Measurements from ENCODE around the gene TMEM200A.

TMEM200A gene

GRCh38 chr6:130381459-130382380 lies 15.9 kb downstream of the TMEM200A start:
- DNase-seq (ENCODE audit: low read depth): peak; percentile 51
- TF ChIP-seq CTCF (IDR thresholded peaks at IDR 0.05; ENCODE audit: insufficient read depth, low read depth, low read length, missing control alignments): peak; percentile 13
- no peak overlapping the region for H3K4me3 ChIP-seq (ENCODE audit: low read depth, low read length)

GRCh38 chr6:130382872-130383490 lies 17.2 kb downstream of the TMEM200A start:
- no peak for TF ChIP-seq CTCF (IDR thresholded peaks at IDR 0.05; ENCODE audit: insufficient read depth, low read depth, low read length, missing control alignments)
- no peak for DNase-seq (ENCODE audit: low read depth)
- H3K4me3 ChIP-seq (ENCODE audit: low read depth, low read length): no peak overlapping the region

GRCh38 chr6:130385064-130385695 lies 19.4 kb downstream of the TMEM200A start:
- H3K4me3 ChIP-seq (ENCODE audit: low read depth, low read length): no peak overlapping the region
- no peak for TF ChIP-seq CTCF (IDR thresholded peaks at IDR 0.05; ENCODE audit: insufficient read depth, low read depth, low read length, missing control alignments)
- DNase-seq (ENCODE audit: low read depth): no peak

GRCh38 chr6:130389142-130389541 lies 23.3 kb downstream of the TMEM200A start:
- no peak for TF ChIP-seq CTCF (IDR thresholded peaks at IDR 0.05; ENCODE audit: insufficient read depth, low read depth, low read length, missing control alignments)
- no peak for DNase-seq (ENCODE audit: low read depth)
- H3K4me3 ChIP-seq (ENCODE audit: low read depth, low read length): no peak overlapping the region

GRCh38 chr6:130390890-130391289 lies 25.1 kb downstream of the TMEM200A start:
- no peak for TF ChIP-seq CTCF (IDR thresholded peaks at IDR 0.05; ENCODE audit: insufficient read depth, low read depth, low read length, missing control alignments)
- no peak for DNase-seq (ENCODE audit: low read depth)
- no peak overlapping the region for H3K4me3 ChIP-seq (ENCODE audit: low read depth, low read length)

GRCh38 chr6:130393306-130393705 lies 27.5 kb downstream of the TMEM200A start:
- no peak for DNase-seq (ENCODE audit: low read depth)
- TF ChIP-seq CTCF (IDR thresholded peaks at IDR 0.05; ENCODE audit: insufficient read depth, low read depth, low read length, missing control alignments): no peak

More at GRCh38 chr6:130393306-130393705, 27.5 kb downstream of the TMEM200A start:
- H3K4me3 ChIP-seq (ENCODE audit: low read depth, low read length): no peak overlapping the region

All from GM12865 (cell line).